ENCODE results near the gene DOCK2. TPM values are rescaled to one million over a fixed set of nuclear protein-coding genes. Genes with fewer than 3 reads are reported as not detected.
"Not testable (repeated sequence)": the region's sequence is repeated elsewhere in the genome, so short reads cannot be mapped to it uniquely, and the experiment has no call there.

DOCK2 gene
- total RNA-seq, 2 experiments from 2014 or later: 161 to 205 TPM

DNA sequence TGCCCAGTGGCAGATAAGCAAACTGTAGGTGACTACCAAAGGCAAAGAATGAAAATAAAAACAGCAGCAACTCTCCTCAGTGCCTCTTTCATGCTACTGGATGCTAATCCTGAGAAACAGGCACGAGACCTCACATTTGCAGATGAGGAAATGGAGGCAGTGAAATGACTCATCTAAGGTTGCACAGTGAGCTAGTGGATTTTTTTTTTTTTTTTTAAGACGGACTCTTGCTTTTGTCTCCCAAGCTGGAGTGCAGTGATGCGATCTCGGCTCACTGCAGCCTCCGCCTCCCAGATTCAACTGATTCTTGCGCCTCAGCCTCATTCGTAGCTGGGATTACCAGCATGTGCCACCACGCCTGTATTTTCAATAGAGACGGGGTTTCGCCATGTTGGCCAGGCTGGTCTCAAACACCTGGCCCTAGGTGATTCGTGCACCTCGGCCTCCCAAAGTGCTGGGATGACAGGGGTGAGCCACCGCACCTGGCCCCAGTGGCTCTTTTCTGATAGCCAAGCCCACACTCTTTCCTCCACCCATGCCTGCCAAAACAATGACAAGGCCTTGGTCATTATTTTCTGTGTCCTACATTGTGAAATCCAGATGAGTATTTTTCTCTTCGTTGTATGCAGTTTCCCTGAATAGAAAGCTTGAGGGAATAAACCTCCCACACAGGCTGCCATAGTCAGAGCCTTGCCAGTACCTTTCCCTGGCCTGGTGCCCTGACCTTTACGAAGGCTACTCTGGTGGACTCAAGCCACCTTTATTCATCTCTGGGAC is 19.2 kb downstream of the DOCK2 start:
- peaks cover 7% of the 10 kb centered on the region for H3K4me1 ChIP-seq (ENCODE audit: insufficient read depth, low read length, poor library complexity, severe bottlenecking)
- H3K4me2 ChIP-seq (ENCODE audit: low read length): no peak overlapping the region
- H3K36me3 ChIP-seq (ENCODE audit: insufficient read depth, low read length): peaks cover 90% of the 10 kb centered on the region
- H3K9me3 ChIP-seq (ENCODE audit: low read length): peaks cover under 1% of the 10 kb centered on the region; the same call in 1 of the 2 replicates
- no peak for DNase-seq (ENCODE audit: low spot score)
- no peak overlapping the region for H2AFZ ChIP-seq (ENCODE audit: low read length)
- H3K4me3 ChIP-seq (ENCODE audit: low read depth, low read length, poor library complexity, severe bottlenecking): no peak overlapping the region
- CTCF ChIA-PET (ENCODE audit: unreplicated experiment): no interaction called here
- POLR2A ChIA-PET: interaction anchor here (1.0 kb wide), 2 partner anchors 9 to 15 kb away, joined by 3 read pairs; no protein-coding TSS in a partner anchor
- peaks cover 56% of the 10 kb centered on the region for H3K79me2 ChIP-seq (ENCODE audit: insufficient read depth, low read depth, low read length)
- intact Hi-C loops (cut with micrococcal nuclease; ENCODE audit: unreplicated experiment): no loop called here
- H4K20me1 ChIP-seq (ENCODE audit: insufficient read depth, low read length): peaks cover 9% of the 10 kb centered on the region
- H3K9me2 ChIP-seq (ENCODE audit: insufficient read depth, low read length): no peaks in the 10 kb centered on the region
- H3K27ac ChIP-seq (ENCODE audit: low read depth, low read length, poor library complexity, severe bottlenecking): no peak overlapping the region
- BruUV-seq (replicated peaks): no TSS peak
- TF ChIP-seq EZH2phosphoT487 (IDR thresholded peaks at IDR 0.05; ENCODE audit: borderline replicate concordance, low read depth, low read length): no peak
- TF ChIP-seq, protein P1, sequence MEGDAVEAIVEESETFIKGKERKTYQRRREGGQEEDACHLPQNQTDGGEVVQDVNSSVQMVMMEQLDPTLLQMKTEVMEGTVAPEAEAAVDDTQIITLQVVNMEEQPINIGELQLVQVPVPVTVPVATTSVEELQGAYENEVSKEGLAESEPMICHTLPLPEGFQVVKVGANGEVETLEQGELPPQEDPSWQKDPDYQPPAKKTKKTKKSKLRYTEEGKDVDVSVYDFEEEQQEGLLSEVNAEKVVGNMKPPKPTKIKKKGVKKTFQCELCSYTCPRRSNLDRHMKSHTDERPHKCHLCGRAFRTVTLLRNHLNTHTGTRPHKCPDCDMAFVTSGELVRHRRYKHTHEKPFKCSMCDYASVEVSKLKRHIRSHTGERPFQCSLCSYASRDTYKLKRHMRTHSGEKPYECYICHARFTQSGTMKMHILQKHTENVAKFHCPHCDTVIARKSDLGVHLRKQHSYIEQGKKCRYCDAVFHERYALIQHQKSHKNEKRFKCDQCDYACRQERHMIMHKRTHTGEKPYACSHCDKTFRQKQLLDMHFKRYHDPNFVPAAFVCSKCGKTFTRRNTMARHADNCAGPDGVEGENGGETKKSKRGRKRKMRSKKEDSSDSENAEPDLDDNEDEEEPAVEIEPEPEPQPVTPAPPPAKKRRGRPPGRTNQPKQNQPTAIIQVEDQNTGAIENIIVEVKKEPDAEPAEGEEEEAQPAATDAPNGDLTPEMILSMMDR (conservative IDR thresholded peaks at IDR 0.05; ENCODE audit: low read length): no peak

DNA sequence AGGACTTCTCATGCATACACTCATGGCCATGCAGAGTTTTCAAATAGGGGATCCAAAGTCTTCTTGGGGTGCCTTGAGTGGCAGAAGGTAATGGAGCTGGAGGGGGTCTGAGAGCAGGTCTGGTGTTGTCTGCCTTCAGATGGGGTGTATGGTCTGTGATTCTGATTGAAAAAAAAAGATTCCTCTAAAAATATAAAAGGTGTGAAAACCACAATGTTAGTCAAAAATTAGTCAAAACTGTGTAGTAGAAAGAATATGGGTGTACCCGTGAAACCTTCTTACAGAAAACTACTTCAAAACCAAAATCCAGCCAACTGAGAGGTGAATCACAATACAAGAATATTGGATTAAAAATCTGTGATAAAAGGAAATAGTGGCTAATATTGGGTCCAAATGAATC is 20.1 kb downstream of the DOCK2 start:
- intact Hi-C loops (cut with micrococcal nuclease; ENCODE audit: unreplicated experiment): no loop called here
- H3K4me2 ChIP-seq (ENCODE audit: low read length): no peak overlapping the region
- no peak overlapping the region for H3K4me3 ChIP-seq (ENCODE audit: low read depth, low read length, poor library complexity, severe bottlenecking)
- H3K9me2 ChIP-seq (ENCODE audit: insufficient read depth, low read length): no peaks in the 10 kb centered on the region
- no TSS peak for BruUV-seq (replicated peaks)
- CTCF ChIA-PET (ENCODE audit: unreplicated experiment): no interaction called here
- H3K79me2 ChIP-seq (ENCODE audit: insufficient read depth, low read depth, low read length): peaks cover 56% of the 10 kb centered on the region
- DNase-seq (ENCODE audit: low spot score): no peak
- POLR2A ChIA-PET: interaction anchor here (1.0 kb wide), 1 partner anchor 9 kb away, joined by 3 read pairs; no protein-coding TSS in a partner anchor
- H3K4me1 ChIP-seq (ENCODE audit: insufficient read depth, low read length, poor library complexity, severe bottlenecking): no peaks in the 10 kb centered on the region
- no peak for TF ChIP-seq EZH2phosphoT487 (IDR thresholded peaks at IDR 0.05; ENCODE audit: borderline replicate concordance, low read depth, low read length)
- TF ChIP-seq, protein P1 (conservative IDR thresholded peaks at IDR 0.05; ENCODE audit: low read length): no peak
- H2AFZ ChIP-seq (ENCODE audit: low read length): no peak overlapping the region
- peaks cover 4% of the 10 kb centered on the region; the same call in 1 of the 2 replicates for H4K20me1 ChIP-seq (ENCODE audit: insufficient read depth, low read length)
- peaks cover 90% of the 10 kb centered on the region for H3K36me3 ChIP-seq (ENCODE audit: insufficient read depth, low read length)
- no peak overlapping the region for H3K27ac ChIP-seq (ENCODE audit: low read depth, low read length, poor library complexity, severe bottlenecking)
- peaks cover 9% of the 10 kb centered on the region for H3K9me3 ChIP-seq (ENCODE audit: low read length)

DNA sequence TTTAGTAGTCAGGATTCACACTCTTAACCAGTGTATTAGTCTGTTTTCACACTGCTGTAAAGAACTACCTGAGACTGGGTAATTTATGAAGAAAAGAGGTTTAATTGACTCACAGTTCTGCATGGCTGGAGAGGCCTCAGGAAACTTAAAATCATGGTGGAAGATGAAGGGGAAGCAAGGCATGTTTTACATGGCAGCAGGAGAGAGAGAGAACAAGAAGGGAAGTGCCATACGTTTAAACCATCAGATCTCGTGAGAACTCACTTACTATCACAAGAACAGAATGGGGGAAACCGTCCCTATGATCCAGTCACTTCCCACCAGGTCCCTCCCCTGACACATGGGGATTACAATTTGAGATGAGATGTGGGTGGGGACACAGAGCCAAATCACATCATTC is 25.4 kb downstream of the DOCK2 start:
- H3K9me2 ChIP-seq (ENCODE audit: insufficient read depth, low read length); BruUV-seq (replicated peaks); intact Hi-C loops (cut with micrococcal nuclease; ENCODE audit: unreplicated experiment); DNase-seq (ENCODE audit: low spot score); H3K4me2 ChIP-seq (ENCODE audit: low read length); H3K4me3 ChIP-seq (ENCODE audit: low read depth, low read length, poor library complexity, severe bottlenecking); H3K27ac ChIP-seq (ENCODE audit: low read depth, low read length, poor library complexity, severe bottlenecking); H4K20me1 ChIP-seq (ENCODE audit: insufficient read depth, low read length); CTCF ChIA-PET (ENCODE audit: unreplicated experiment); H2AFZ ChIP-seq (ENCODE audit: low read length); H3K4me1 ChIP-seq (ENCODE audit: insufficient read depth, low read length, poor library complexity, severe bottlenecking): not testable (repeated sequence)
- peaks cover 23% of the 10 kb centered on the region for H3K9me3 ChIP-seq (ENCODE audit: low read length)
- H3K36me3 ChIP-seq (ENCODE audit: insufficient read depth, low read length): peaks cover 71% of the 10 kb centered on the region
- H3K79me2 ChIP-seq (ENCODE audit: insufficient read depth, low read depth, low read length): peaks cover 58% of the 10 kb centered on the region
- POLR2A ChIA-PET: interaction anchor here (1.0 kb wide), 1 partner anchor 28 kb away, joined by 3 read pairs; no protein-coding TSS in a partner anchor

Measured in OCI-LY7 (cell line).